Transverse colon (tissue), 4 donors: ENCODE data around the gene THSD4.

Experiments used
- CTCF ChIP-seq, 5 experiments: fragments of 200-600 bp in 3 of 5; fragments of 450-650 bp in 2 of 5; sonication (generic) in 3 of 5; IDR thresholded peaks; 1 replicate in 2 of 5; 2 replicates in 3 of 5; pipeline ENCODE4 v1.5.1; 2016 to 2017; ENCODE audit warnings: antibody characterized with exemption in 5 of 5, inconsistent platforms in 3 of 5, mild to moderate bottlenecking in 2 of 5, moderate library complexity in 1 of 5
- EP300 ChIP-seq: sonication (generic); formaldehyde crosslinking; IDR thresholded peaks from one replicate; pipeline ENCODE4 v1.6.1; 2017; ENCODE audit warnings: antibody characterized with exemption, low read depth
- POLR2A ChIP-seq: fragments of 450-650 bp; IDR thresholded peaks from one replicate; pipeline ENCODE4 v1.6.1; 2016; ENCODE audit warnings: antibody characterized with exemption, mild to moderate bottlenecking, moderate library complexity
- POLR2AphosphoS5 ChIP-seq, 3 donors: sonication (generic); formaldehyde crosslinking; IDR thresholded peaks; one replicate each; pipeline ENCODE4 v1.6.1; 2016; ENCODE audit warnings: antibody characterized with exemption in 3 of 3

- TF ChIP-seq EP300 (no peak), POLR2A (no peak), CTCF (IDR thresholded peaks at IDR 0.05) (no peak), POLR2AphosphoS5 (IDR thresholded peaks at IDR 0.05) (no peak)
Observed at GRCh38 chr15:71245588-71245987, 130.3 kb downstream of the THSD4 start.
